SK-N-SH (cell line): Measurements from ENCODE around the gene CEBPA. TPM values are rescaled to one million over a fixed set of nuclear protein-coding genes. Genes with fewer than 3 reads are reported as not detected.
A peak's percentile ranks its signal among the peaks of the same experiment; 100 is the strongest.

Experiments used
- CTCF ChIA-PET: fragments of 300-600, 350-600 bp; formaldehyde crosslinking; extraction: SDS; loops from one replicate; lab custom pipeline; 2021; lab: Yijun Ruan, JAX
- POLR2A ChIA-PET: fragments of 350-600 bp; sonication (Branson Sonifier 250); formaldehyde crosslinking; extraction: SDS; loops from one replicate; lab custom pipeline; 2020; ENCODE audit warnings: antibody characterized with exemption, inconsistent platforms; lab: Yijun Ruan, JAX
- DNase-seq: peaks from one replicate; pipeline ENCODE4 v3.0.0; 2012
- H2AFZ ChIP-seq: fragments of 200-600 bp; sonication (generic); 2 replicates; pipeline ENCODE4 v1.8.1; 2016; ENCODE audit warnings: antibody characterized with exemption, mild to moderate bottlenecking, low read depth
- H3F3A ChIP-seq: fragments of 200-600 bp; sonication (generic); replicated peaks from 2 replicates; pipeline ENCODE3; 2016; ENCODE audit warnings: antibody characterized with exemption, mild to moderate bottlenecking; ENCODE audit not compliant: insufficient read depth
- H3K27ac ChIP-seq, 2 experiments: fragments of 200-500 bp in 1 of 2; fragments of 200-600 bp in 1 of 2; sonication (Bioruptor generic) in 1 of 2; sonication (generic), shearing (Covaris generic) in 1 of 2; 2 replicates each; pipeline versions ENCODE4 v1.5.1 to v1.6.1; 2014 to 2016; ENCODE audit warnings: low read depth in 2 of 2, inconsistent platforms in 1 of 2, low read length in 1 of 2, mild to moderate bottlenecking in 1 of 2, mixed read lengths in 1 of 2
- H3K27me3 ChIP-seq: fragments of 200-600 bp; sonication (generic), shearing (Covaris generic); 2 replicates; pipeline ENCODE4 v1.6.1; 2016; ENCODE audit warnings: mixed run types; ENCODE audit not compliant: insufficient read depth
- H3K36me3 ChIP-seq, 2 experiments: fragments of 200-500 bp in 1 of 2; fragments of 200-600 bp in 1 of 2; sonication (Bioruptor generic) in 1 of 2; sonication (generic) in 1 of 2; replicated peaks in 1 of 2; 2 replicates each; pipeline versions ENCODE3 to v1.5.1; 2014 to 2016; ENCODE audit warnings: low read length in 1 of 2, mild to moderate bottlenecking in 1 of 2; ENCODE audit not compliant: insufficient read depth in 2 of 2, control insufficient read depth in 1 of 2
- H3K4me1 ChIP-seq, 2 experiments: fragments of 200-500 bp in 1 of 2; fragments of 200-600 bp in 1 of 2; sonication (Bioruptor generic) in 1 of 2; sonication (generic), shearing (Covaris generic) in 1 of 2; 2 replicates each; pipeline versions ENCODE4 v1.5.1 to v1.6.1; 2014 to 2016; ENCODE audit warnings: low read depth in 1 of 2, low read length in 1 of 2, mixed run types in 1 of 2; ENCODE audit not compliant: insufficient read depth in 2 of 2, control insufficient read depth in 1 of 2
- H3K4me2 ChIP-seq: fragments of 200-600 bp; sonication (generic), shearing (Covaris generic); 2 replicates; pipeline ENCODE4 v1.6.1; 2017; ENCODE audit warnings: mixed run types
- H3K4me3 ChIP-seq, 2 experiments: fragments of 200-500 bp in 1 of 2; fragments of 200-600 bp in 1 of 2; sonication (Bioruptor generic) in 1 of 2; sonication (generic), shearing (Covaris generic) in 1 of 2; 2 replicates each; pipeline versions ENCODE4 v1.5.1 to v1.8.1; 2014 to 2016; ENCODE audit warnings: low read depth in 2 of 2, inconsistent platforms in 1 of 2, low read length in 1 of 2, mild to moderate bottlenecking in 1 of 2, mixed read lengths in 1 of 2, moderate library complexity in 1 of 2
- H3K79me2 ChIP-seq: fragments of 200-600 bp; sonication (generic); 2 replicates; pipeline ENCODE4 v1.8.1; 2017; ENCODE audit warnings: mild to moderate bottlenecking; ENCODE audit not compliant: insufficient read depth
- H3K9ac ChIP-seq: fragments of 200-600 bp; sonication (generic); 2 replicates; pipeline ENCODE4 v1.6.1; 2017; ENCODE audit warnings: mixed run types
- H3K9me2 ChIP-seq: fragments of 200-600 bp; sonication (generic); 2 replicates; pipeline ENCODE4 v1.6.1; 2017; ENCODE audit warnings: mixed run types
- H3K9me3 ChIP-seq: fragments of 200-600 bp; sonication (generic); 2 replicates; pipeline ENCODE4 v1.6.1; 2017; ENCODE audit warnings: mixed run types, mild to moderate bottlenecking, moderate library complexity
- H4K20me1 ChIP-seq: fragments of 200-600 bp; sonication (generic); 2 replicates; pipeline ENCODE4 v1.6.1; 2017; ENCODE audit warnings: mild to moderate bottlenecking, mixed run types; ENCODE audit not compliant: insufficient read depth
- ELF1 ChIP-seq: IDR thresholded peaks from 2 replicates; pipeline ENCODE4 v1.4.0; 2012
- EP300 ChIP-seq, 2 experiments: IDR thresholded peaks; 2 replicates each; pipeline versions ENCODE4 v1.4.0 to v1.6.1; 2012; ENCODE audit warnings: borderline replicate concordance in 1 of 2, low read depth in 1 of 2, low read length in 1 of 2
- GABPA ChIP-seq: IDR thresholded peaks from 2 replicates; pipeline ENCODE4 v1.4.0; 2012; ENCODE audit warnings: low read depth, mild to moderate bottlenecking
- GATA2 ChIP-seq: sonication (generic); formaldehyde crosslinking; IDR thresholded peaks from 2 replicates; pipeline ENCODE4 v1.5.0; 2020; ENCODE audit warnings: mild to moderate bottlenecking, missing genetic modification reagents
- JUND ChIP-seq: IDR thresholded peaks from 2 replicates; pipeline ENCODE4 v1.4.0; 2012
- MXI1 ChIP-seq: IDR thresholded peaks from 2 replicates; pipeline ENCODE4 v1.6.1; 2012; ENCODE audit warnings: mild to moderate bottlenecking, low read depth, low read length, improper control_type of control experiment
- NFIC ChIP-seq: IDR thresholded peaks from 2 replicates; pipeline ENCODE4 v1.4.0; 2012; ENCODE audit warnings: borderline replicate concordance
- POLR2AphosphoS5 ChIP-seq: IDR thresholded peaks from 2 replicates; pipeline ENCODE4 v1.6.1; 2012; ENCODE audit warnings: low read depth, low read length
- RFX5 ChIP-seq: IDR thresholded peaks from 2 replicates; pipeline ENCODE4 v1.6.1; 2012; ENCODE audit warnings: mild to moderate bottlenecking, improper control_type of control experiment, low read length
- SMC3 ChIP-seq: IDR thresholded peaks from 2 replicates; pipeline ENCODE4 v1.6.1; 2012; ENCODE audit warnings: low read depth, low read length, improper control_type of control experiment
- TAF1 ChIP-seq: IDR thresholded peaks from 2 replicates; pipeline ENCODE4 v1.6.1; 2012; ENCODE audit warnings: low read depth, mild to moderate bottlenecking, low read length, moderate library complexity, borderline replicate concordance
- YY1 ChIP-seq: IDR thresholded peaks from 2 replicates; pipeline ENCODE4 v1.4.0; 2012; ENCODE audit warnings: low read depth, mild to moderate bottlenecking
- WGBS: methylation state at CpG from one replicate; pipeline ENCODE4 v1.1.6; 2017; ENCODE audit warnings: low lambda C conversion rate; 5-methylcytosine and 5-hydroxymethylcytosine counted together
- polyA plus RNA-seq, 3 experiments: library from polyadenylated mRNA; depleted of rRNA; stranded (reverse); fragments of >200 nt; gene quantifications; 2 replicates each; pipeline ENCODE4 v1.2.3, GENCODE V29; 2012
- TF ChIP-seq, protein P1 (sequence below): IDR thresholded peaks from 2 replicates; pipeline ENCODE4 v1.4.0; 2012; ENCODE audit warnings: low read depth, borderline replicate concordance
- TF ChIP-seq, protein P2 (sequence below): IDR thresholded peaks from 2 replicates; pipeline ENCODE4; 2012

CEBPA gene
- polyA plus RNA-seq, 1 of the 3 experiments (the other 2 are of a cell fraction) = 0.15 TPM

DNA sequence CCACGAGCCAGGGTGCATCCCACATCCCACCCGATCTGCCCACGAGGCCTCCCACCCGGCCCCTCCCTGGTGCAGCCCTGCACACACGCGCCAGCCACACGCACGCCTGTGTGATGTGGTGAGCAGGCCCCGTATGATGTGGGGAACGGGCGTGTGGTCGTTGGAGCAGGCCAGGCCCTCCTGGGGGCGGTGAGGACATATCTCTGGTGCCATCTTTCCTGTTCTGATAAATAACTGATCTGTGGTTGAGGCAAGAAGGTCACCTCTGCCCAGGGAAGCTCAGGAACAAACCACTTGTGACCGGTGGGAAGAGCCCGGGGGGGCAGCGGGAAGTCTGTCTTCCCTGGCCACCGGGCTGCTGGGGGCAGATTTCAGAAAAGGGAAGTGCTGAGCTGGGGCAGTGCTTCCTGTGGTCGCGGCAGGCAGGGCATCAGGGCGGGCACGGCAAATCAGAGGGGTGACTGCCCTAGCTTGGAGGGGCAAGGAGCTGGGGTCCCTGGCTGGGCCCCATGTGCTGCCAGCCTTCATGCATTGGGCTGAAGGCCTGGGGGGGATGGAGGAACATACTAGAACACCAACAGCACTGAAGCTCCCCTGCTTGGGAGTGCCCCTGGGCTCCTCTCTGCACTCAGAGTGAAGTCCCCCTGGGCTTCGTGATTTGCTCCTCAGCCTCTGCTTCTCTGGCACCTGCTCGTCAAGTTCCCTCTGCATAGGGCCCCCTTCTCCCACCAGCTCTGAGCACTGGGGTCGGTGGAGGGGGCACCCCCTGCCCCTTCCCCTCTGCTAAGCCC lies 41.5 kb downstream of the CEBPA start:
- Histone ChIP-seq H3K4me3 (no peak overlapping the region), H4K20me1 (no peaks in the 10 kb centered on the region), H3K9ac (no peak overlapping the region), H3K36me3 (no peaks in the 10 kb centered on the region), H3K4me2 (no peak overlapping the region), H3K4me1 (peaks cover 0 to 12% of the 10 kb centered on the region in 2 experiments; a peak in 1 of 4 replicates), H2AFZ (no peak overlapping the region), H3K79me2 (no peaks in the 10 kb centered on the region), H3K27ac (no peak overlapping the region), H3F3A (no peaks in the 10 kb centered on the region), H3K27me3 (no peaks in the 10 kb centered on the region), H3K9me3 (no peaks in the 10 kb centered on the region), H3K9me2 (no peaks in the 10 kb centered on the region)
- ChIA-PET POLR2A (no interaction called here), CTCF (interaction anchor here (0.9 to 2.8 kb wide), 4 partner anchors 19 to 146 kb away, joined by 4 to 12 read pairs (median 7); no protein-coding TSS in a partner anchor)
- WGBS = 65% methylated on average over 18 of the region's 24 CpGs
- TF ChIP-seq EP300 (IDR thresholded peaks at IDR 0.05; ENCODE audit: borderline replicate concordance in 1 of 2, low read depth in 1 of 2, low read length in 1 of 2) (no peak), GABPA (no peak), ELF1 (no peak), GATA2 (CRISPR knock-in tag) (peak; percentile 23; the same call in 1 of the 2 replicates)
- TF ChIP-seq, protein P1, sequence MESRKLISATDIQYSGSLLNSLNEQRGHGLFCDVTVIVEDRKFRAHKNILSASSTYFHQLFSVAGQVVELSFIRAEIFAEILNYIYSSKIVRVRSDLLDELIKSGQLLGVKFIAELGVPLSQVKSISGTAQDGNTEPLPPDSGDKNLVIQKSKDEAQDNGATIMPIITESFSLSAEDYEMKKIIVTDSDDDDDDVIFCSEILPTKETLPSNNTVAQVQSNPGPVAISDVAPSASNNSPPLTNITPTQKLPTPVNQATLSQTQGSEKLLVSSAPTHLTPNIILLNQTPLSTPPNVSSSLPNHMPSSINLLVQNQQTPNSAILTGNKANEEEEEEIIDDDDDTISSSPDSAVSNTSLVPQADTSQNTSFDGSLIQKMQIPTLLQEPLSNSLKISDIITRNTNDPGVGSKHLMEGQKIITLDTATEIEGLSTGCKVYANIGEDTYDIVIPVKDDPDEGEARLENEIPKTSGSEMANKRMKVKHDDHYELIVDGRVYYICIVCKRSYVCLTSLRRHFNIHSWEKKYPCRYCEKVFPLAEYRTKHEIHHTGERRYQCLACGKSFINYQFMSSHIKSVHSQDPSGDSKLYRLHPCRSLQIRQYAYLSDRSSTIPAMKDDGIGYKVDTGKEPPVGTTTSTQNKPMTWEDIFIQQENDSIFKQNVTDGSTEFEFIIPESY = no peak
- no peak for DNase-seq

DNA sequence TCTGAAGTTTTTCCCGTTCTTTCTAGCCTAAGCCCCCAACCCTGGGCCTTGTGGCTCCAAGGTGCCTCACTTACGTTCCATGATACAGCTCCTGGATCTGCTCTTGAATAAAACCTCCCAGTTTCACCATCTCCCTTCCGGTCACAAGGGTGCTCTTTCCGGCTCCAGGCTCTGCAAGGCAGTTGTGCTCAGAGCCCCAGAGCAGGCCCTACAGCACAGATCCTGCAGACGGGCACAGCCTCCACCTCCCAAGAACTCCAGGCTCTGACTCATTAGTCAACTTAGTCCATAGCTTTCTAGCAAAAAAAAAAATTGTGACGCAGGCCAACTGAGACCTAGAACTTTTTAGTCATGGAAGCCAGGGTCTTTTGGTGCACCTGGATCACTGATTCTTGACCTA lies 42.8 kb downstream of the CEBPA start:
- peaks cover 0 to 12% of the 10 kb centered on the region in 2 experiments; a peak in 1 of 4 replicates for H3K4me1 ChIP-seq
- DNase-seq = no peak
- no peaks in the 10 kb centered on the region for H3K36me3 ChIP-seq
- no peak overlapping the region for H3K27ac ChIP-seq
- H3K79me2 ChIP-seq = no peaks in the 10 kb centered on the region
- TF ChIP-seq MXI1 (no peak), SMC3 (no peak), POLR2AphosphoS5 (no peak), JUND (no peak), NFIC (no peak), TAF1 (no peak), RFX5 (no peak), YY1 (no peak)
- TF ChIP-seq, protein P2, sequence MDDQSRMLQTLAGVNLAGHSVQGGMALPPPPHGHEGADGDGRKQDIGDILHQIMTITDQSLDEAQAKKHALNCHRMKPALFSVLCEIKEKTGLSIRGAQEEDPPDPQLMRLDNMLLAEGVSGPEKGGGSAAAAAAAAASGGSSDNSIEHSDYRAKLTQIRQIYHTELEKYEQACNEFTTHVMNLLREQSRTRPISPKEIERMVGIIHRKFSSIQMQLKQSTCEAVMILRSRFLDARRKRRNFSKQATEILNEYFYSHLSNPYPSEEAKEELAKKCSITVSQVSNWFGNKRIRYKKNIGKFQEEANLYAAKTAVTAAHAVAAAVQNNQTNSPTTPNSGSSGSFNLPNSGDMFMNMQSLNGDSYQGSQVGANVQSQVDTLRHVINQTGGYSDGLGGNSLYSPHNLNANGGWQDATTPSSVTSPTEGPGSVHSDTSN = no peak
- ChIA-PET POLR2A (no interaction called here), CTCF (interaction anchor here (2.1 to 2.8 kb wide), 4 partner anchors 14 to 147 kb away, joined by 9 to 12 read pairs (median 9); no protein-coding TSS in a partner anchor)
- H3K4me2 ChIP-seq = no peak overlapping the region
- H4K20me1 ChIP-seq = no peaks in the 10 kb centered on the region
- H3F3A ChIP-seq = no peaks in the 10 kb centered on the region
- WGBS = 53% methylated on average over 6 of the region's 6 CpGs
- no peaks in the 10 kb centered on the region for H3K9me3 ChIP-seq
- no peak overlapping the region for H3K9ac ChIP-seq
- H3K27me3 ChIP-seq = no peaks in the 10 kb centered on the region
- no peak overlapping the region for H2AFZ ChIP-seq
- H3K4me3 ChIP-seq = no peak overlapping the region
- no peaks in the 10 kb centered on the region for H3K9me2 ChIP-seq
